ENCODE results near the gene PTPRS. TPM values are rescaled to one million over a fixed set of nuclear protein-coding genes. Genes with fewer than 3 reads are reported as not detected.

Gene PTPRS
- total and polyA plus RNA-seq, 9 of the 15 experiments (the other 6 are each of a cell fraction or from before 2014, with no cell fraction given), result 1.1 to 49.4 (median 14.1) TPM

- TF ChIP-seq ZNF263 (CRISPR knock-in tag; IDR thresholded peaks at IDR 0.05; ENCODE audit: borderline replicate concordance) (peak; percentile 77), FOXA3 (CRISPR knock-in tag; conservative IDR thresholded peaks at IDR 0.05 in 1 of 2, IDR thresholded peaks at IDR 0.05 in 1 of 2) (peak in 1 of 2 experiments; percentile 81; a peak in 1 of 4 replicates), PKNOX1 (IDR thresholded peaks at IDR 0.05) (no peak), NKRF (IDR thresholded peaks at IDR 0.05; ENCODE audit: borderline replicate concordance) (peak; percentile 92), STAT6 (CRISPR knock-in tag; IDR thresholded peaks at IDR 0.05) (no peak), ZNF398 (CRISPR knock-in tag; IDR thresholded peaks at IDR 0.05) (no peak), ZNF668 (CRISPR knock-in tag; IDR thresholded peaks at IDR 0.05) (no peak), MLX (CRISPR knock-in tag; conservative IDR thresholded peaks at IDR 0.05) (peak in 1 of 2 experiments; percentile 62; a peak in 1 of 4 replicates), E2F4 (CRISPR knock-in tag; IDR thresholded peaks at IDR 0.05; ENCODE audit: low read depth) (peak; percentile 61; the same call in 1 of the 2 replicates), ZNF140 (CRISPR knock-in tag; IDR thresholded peaks at IDR 0.05) (no peak), ATF2 (CRISPR knock-in tag; IDR thresholded peaks at IDR 0.05) (0 out of 2 replicates have a peak, but pooled peaks have one; percentile 56), DNMT1 (IDR thresholded peaks at IDR 0.05) (no peak), ZNF780A (CRISPR knock-in tag; IDR thresholded peaks at IDR 0.05) (no peak)
Measured at GRCh38 chr19:5340637-5341447, at the start of gene PTPRS (continued).

Data from K562 (cell line).